ENCODE data around the gene SP7.
"Not testable (repeated sequence)": the region's sequence is repeated elsewhere in the genome, so short reads cannot be mapped to it uniquely, and the experiment has no call there.

The SP7 gene

GRCh38 chr12:53320352-53321195, 15.6 kb downstream of the SP7 start:
- DNase-seq (ENCODE audit: low read depth, low spot score), result no peak

GRCh38 chr12:53313996-53314395, 22.2 kb downstream of the SP7 start:
- no peak for DNase-seq (ENCODE audit: low read depth, low spot score)

GRCh38 chr12:53308276-53308675, 27.9 kb downstream of the SP7 start:
- DNase-seq (ENCODE audit: low read depth, low spot score), result no peak

- no peak for DNase-seq (ENCODE audit: low read depth, low spot score)
Observed at GRCh38 chr12:53306826-53307225, 29.3 kb downstream of the SP7 start.

- no peak for DNase-seq (ENCODE audit: low read depth, low spot score)
Observed at GRCh38 chr12:53302903-53303302, 33.3 kb downstream of the SP7 start.

GRCh38 chr12:53300187-53300586, 36.0 kb downstream of the SP7 start:
- no peak for DNase-seq (ENCODE audit: low read depth, low spot score)

- DNase-seq (ENCODE audit: low read depth, low spot score), result peak; percentile 43
Observed at GRCh38 chr12:53299454-53300180, 36.5 kb downstream of the SP7 start, which contains the start of gene MYG1. TSS of gene MYG1 (plus strand) at chr12:53299695. CDS start at chr12:53299738, 43 bp downstream.

GRCh38 chr12:53299101-53299453, 37.1 kb downstream of the SP7 start:
- DNase-seq (ENCODE audit: low read depth, low spot score), result no peak

- no peak for DNase-seq (ENCODE audit: low read depth, low spot score)
Observed at GRCh38 chr12:53298164-53298563, 38.0 kb downstream of the SP7 start.

- not testable (repeated sequence) for DNase-seq (ENCODE audit: low read depth, low spot score)
Observed at GRCh38 chr12:53297106-53297505, 39.0 kb downstream of the SP7 start.

- no peak for DNase-seq (ENCODE audit: low read depth, low spot score)
Observed at GRCh38 chr12:53295891-53296219, 40.3 kb downstream of the SP7 start.

GRCh38 chr12:53295070-53295890, 40.9 kb downstream of the SP7 start, which contains the start of gene PFDN5:
TSS of gene PFDN5 (plus strand) at chr12:53295542. CDS start at chr12:53295568, 26 bp downstream.
- peak; percentile 82 for DNase-seq (ENCODE audit: low read depth, low spot score)

GRCh38 chr12:53292426-53292825, 43.7 kb downstream of the SP7 start:
- no peak for DNase-seq (ENCODE audit: low read depth, low spot score)

- DNase-seq (ENCODE audit: low read depth, low spot score), result no peak
Observed at GRCh38 chr12:53290661-53291060, 45.5 kb downstream of the SP7 start.

- no peak for DNase-seq (ENCODE audit: low read depth, low spot score)
Observed at GRCh38 chr12:53289891-53290290, 46.3 kb downstream of the SP7 start.

- no peak for DNase-seq (ENCODE audit: low read depth, low spot score)
Observed at GRCh38 chr12:53288322-53288721, 47.8 kb downstream of the SP7 start.

- no peak for DNase-seq (ENCODE audit: low read depth, low spot score)
Observed at GRCh38 chr12:53287741-53288216, 48.4 kb downstream of the SP7 start.

GRCh38 chr12:53286448-53286847, 49.7 kb downstream of the SP7 start:
- no peak for DNase-seq (ENCODE audit: low read depth, low spot score)

- no peak for DNase-seq (ENCODE audit: low read depth, low spot score)
Observed at GRCh38 chr12:53279888-53280498, 56.2 kb downstream of the SP7 start.

GRCh38 chr12:53279283-53279869, 56.8 kb downstream of the SP7 start:
- no peak for DNase-seq (ENCODE audit: low read depth, low spot score)

- no peak for DNase-seq (ENCODE audit: low read depth, low spot score)
Observed at GRCh38 chr12:53277981-53278380, 58.2 kb downstream of the SP7 start.
